Hypothalamus (tissue), 51 donors: ENCODE measurements around the gene GREM2.

Experiments
- DNase-seq, 51 donors: peaks; one replicate each; lab custom pipeline; 2025; lab: John Stamatoyannopoulos, UW

Gene GREM2

DNA sequence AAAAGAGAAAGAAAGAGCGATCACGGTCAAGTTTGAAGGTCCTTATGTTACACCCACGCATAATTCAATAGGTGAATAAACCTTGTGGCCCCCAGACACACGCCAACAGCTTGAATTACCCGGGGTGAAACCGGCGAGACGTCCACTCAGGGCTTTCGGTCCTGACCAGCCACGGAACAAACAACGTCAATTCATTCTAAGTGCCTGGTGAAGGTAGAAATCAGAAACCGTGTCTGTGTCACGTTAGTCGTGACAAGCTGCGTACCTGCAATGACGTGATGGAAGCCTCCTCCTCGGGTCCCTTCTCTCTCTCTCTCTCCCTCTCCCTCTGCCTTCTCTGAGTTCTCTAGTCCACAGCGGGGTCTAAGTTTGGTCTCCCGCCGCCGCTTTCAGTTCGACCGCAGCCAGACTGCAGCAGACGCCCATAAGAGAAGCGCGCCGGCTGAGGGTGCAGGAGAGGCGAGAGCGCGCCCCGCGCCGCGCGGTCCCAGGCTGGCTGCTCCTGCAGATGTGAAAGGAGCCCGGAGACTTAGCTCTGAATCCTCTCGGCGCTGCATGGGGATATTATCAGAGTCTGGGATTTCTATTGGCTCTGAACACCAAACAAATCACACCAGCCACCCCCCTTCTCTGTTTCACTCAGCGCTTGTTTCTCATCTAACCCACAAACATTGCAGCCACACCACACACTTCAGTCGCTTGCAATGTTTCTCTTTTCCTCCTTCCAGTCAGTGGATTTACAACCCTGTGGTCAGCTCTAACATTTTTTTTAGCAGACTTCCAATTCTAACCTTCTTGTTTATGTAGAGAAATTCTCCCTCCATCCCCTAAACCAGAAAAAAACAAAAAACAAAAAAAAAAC is at the start of gene GREM2:
TSS of gene GREM2 (minus strand) at position 537 of the 862 bp plus-strand sequence. CDS start 118,680 bp downstream, outside the sequence.
- peak in 36 of 51 donors; percentile 2 to 77 (median 24) for DNase-seq

DNA sequence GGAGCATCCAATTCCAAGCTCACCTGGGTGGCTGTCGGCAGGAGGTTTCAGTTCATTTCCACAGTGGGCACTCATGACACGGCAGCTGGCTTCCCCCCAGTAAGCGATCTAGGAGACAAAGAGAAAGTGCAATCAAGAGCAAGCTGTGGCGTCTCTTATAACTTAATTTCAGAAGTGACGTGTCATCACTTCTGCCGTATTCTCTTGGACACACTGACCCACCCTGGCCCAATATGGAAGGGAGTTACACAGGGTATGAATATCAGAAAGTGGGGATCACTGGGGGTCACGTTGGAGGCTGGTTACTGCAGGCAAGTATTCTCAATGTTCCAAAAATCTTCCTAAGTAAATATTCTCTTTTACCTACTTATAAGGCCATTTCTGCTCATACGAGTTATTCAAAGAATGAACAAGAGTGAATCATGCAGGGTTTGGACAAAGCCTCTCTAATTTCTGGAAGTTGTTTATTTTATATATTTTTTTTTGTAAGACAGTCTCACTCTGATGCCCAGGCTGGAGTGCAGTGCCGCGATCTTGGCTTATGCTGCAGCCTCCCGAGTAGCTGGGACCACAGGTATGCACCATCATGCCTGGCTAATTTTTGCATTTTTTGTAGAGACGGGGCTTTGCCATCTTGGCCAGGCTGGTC is 46.5 kb upstream of the GREM2 start:
- DNase-seq: no peak

GRCh38 chr1:240656531-240656930 is 44.6 kb upstream of the GREM2 start:
- DNase-seq: no peak

DNA sequence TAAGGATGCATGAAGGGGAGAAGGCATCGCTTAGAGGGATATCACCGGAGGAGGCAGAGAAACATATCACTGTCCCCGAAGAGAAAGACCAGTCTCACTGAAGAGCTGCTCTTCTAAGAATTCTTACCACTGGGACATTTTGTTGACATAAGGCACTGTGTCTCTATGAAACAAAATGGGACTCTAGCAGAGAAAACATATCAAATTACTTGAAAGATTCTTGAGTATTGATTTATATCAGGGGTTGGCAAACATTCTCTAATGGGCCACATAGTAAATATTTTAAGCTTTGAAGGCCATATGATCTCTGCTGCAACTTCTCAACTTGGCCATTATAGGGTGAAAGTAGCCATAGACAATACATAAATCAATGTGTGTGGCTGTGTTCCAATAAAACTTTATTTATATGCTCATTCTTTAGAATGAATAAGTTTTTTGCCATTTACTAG is 41.0 kb upstream of the GREM2 start:
- DNase-seq: no peak

DNA sequence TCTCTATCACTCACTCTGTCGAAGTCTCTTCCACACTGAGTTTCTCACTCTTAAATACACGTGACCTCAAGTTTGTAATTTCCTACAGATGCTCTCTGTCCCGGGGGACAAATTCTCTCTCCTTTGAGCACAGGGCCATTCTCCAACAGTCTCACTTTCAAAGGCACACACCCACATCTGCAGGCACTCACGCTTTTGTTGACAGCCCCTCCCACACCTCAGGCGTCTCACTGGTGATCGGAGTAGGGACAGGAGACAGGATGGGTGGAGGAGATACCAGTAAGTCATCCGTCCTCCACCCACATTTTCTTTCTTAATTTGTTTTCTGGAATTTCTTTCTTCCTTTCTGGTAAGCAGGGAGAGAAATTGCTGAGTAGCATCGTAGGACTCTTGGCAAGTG is 40.6 kb upstream of the GREM2 start:
- DNase-seq: peak in 1 of 51 donors; percentile 9

DNA sequence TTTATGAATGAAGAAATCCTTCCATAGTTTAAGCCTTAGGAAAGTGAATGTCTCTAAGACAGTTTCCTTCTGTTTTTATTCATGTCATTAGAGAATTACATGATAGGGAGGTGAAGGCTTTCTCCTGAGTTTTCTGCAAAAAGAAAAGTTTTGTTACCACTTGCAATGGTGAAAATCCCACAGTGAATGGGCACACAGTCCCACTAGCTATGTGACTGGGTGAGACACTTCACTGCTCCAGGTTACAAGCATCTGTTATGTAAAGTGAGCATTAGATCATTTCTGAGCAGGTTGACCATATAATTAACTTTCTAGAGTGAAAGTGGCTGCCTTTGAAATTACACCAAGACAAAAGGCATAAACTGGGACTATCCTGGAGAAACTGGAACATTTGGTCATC is 38.9 kb upstream of the GREM2 start:
- DNase-seq: no peak

DNA sequence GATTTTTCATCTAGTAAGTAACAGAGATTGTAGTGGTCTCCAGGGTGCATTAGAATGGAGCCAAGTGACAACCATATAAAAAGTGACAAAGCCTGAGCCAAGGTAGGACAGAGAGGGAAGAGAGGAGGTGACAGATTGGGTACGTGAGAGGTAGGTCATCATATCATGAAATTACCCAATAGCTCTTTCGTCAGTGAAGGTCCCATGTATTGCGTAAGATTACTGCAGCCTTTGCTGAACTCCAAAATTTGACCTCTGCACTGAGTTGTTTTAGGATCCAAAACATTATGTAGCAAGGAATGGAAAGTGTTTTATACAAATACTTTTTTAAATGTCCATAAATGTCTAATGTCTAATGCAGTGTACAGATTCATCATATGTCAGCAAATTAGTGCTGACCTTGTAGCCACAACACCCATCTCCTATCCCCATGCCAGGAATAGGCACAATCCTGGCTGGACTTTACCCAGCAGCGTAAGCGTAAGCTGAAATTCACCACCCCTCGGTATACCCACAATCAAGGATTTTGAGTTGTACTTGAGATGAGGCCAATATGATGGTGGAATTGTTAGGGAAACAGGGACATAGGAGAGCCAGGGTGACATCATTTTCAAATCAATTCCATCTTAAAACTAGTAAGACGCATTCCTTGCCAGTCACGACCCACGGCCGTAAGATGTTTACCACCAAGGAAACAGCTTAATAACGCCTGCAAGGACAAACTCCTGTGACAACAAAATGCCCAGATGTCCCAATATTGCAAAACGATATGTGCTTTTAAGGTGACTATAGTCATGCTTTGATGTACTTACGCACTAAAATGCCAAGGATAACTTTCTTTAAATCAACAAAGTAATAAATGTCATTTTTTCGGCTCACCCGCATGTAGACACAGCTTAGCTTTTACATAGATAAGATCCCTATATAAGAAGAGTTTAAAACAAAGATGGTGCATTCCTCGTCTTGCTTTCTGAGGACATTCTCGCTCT is 38.1 kb upstream of the GREM2 start:
- no peak for DNase-seq

DNA sequence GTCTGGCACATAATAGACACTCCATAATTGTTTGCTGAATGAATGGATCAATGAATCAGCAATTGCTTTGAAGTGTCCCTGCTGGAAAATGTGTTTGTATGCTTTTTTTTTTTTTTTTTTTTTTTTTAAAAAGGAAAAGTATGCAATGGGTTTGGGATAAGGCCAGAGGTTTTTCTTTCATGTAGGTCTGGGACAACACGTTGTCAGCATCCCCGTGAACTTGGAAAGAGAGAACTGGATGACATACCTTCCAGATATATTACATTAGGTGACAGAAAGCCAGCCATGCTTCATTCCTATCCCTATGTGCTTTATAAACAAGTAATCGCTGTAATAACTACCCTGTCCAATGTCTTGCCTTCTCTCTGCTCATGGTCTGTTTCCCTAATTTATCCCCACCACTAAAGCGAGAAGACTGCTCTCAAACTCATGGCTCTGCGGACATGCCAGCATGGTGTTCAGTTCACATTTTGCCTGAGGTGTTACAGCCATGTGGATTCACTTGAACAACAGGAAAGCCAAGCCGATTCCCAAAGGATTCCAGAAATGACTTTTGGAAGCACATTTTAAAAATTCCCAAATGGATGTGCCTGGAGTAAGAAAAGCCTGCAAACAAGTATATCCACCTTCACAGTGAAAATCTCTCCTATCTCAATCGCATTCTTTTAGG is 34.8 kb upstream of the GREM2 start:
- no peak for DNase-seq

- no peak for DNase-seq
These were observed 32.8 kb upstream of the GREM2 start for GRCh38 chr1:240644732-240645131.

DNA sequence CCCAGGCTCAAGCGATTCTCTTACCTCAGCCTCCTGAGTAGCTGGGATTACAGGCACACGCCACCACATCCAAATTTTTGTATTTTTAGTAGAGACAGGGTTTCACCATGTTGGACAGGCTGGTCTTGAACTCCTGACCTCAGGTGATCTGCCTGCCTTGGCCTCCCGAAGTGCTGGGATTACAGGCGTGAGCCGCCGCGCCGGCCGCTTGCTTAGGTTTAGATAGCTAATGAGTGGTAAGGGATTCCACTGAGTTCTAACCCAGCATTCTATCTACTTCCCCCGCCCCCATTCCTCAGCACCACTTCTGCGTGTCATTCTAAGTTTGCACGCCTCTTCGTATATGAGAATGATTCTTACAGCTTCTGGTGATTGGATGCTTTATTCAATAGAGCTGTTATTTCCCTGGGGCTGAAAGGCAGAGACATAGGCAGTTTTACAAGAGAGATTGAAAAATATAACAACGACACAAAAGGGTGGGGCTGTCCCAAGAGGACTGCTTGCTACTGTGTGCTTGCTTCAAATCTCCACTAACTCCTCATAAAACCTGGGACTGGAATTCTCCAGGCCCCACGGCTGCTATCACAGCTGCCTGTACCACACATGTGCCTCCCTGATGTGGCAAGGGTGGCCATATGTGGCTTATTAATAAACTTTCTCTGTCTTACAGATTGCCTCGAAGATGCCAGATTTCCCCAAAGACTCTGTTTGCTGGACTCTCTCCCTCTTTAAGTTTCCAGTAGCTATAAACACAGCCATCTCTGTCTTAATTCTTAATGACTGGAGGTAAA is 23.7 kb upstream of the GREM2 start:
- no peak for DNase-seq

DNA sequence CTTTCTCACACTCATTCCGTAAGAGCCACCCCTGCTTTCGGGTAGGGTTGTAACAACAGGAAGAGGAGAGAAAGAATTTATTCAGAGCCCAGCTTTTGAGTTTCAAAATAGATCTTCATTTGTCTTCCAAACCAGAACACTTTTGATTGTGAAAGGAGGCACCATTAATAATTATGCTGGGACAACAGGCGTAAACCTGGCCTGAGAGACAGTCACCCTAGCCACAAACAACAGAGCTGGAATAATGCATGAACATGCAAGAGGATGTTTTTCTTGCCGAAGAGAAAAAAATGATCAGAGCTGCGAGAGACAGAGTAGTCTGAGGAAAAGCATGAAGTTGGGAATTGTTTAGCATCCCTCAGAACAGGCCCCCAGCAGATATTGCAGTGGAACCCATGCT is 18.5 kb upstream of the GREM2 start:
- DNase-seq: no peak

GRCh38 chr1:240621249-240621648 is 9.3 kb upstream of the GREM2 start:
- DNase-seq: no peak

DNA sequence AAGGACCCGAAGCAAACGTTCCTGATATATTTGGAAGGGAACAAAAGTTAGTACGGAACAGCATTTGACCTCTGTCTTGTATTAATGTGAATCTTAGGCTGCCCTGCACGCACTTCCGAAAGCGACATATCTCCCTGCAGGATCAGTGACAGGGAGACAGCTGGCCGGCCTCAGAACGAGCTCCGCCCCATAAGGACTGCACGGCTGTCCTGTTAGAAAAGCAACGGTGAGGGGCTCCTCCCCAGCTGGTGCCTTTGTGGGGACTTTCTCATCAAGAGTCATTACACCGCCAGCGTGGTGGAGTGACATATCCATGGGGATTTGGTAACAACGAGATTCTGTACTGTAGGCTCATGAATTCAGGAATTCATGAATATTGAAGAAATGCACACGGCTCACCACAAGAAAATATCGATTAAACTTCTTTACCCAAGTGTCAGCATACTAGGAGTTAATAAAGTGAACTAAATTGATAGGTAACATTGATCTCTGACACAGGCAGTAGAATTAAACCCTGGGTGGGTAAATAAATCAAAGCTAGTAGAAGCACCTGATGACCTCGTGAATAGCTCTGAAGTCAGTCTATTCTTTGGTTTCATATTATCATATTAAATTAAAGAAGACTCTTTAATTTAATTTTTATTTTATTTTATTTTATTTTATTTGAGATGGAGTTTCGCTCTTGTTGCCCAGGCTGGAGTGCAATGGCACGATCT is 8.1 kb upstream of the GREM2 start:
- no peak for DNase-seq

GRCh38 chr1:240619357-240619756 is 7.4 kb upstream of the GREM2 start:
- DNase-seq: no peak

GRCh38 chr1:240618946-240619345 is 7.0 kb upstream of the GREM2 start:
- no peak for DNase-seq

DNA sequence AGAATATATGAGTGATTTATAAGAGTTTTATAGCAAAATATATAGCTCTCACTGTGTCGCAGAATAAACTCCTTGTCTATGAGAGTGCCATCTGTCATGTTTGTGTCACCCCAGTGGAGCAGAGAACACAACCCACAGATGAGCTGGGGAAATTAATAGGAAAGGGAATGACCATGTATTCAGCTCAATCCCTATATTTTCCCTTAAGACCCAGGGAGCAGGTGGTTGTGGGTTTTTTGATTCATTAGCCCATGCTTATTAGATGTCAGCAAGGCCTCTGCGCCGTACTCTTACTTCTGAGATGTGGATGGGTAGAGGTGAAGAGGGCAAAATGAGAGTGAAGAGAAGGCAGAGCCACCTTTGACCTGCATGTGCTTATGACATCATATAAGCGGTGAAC is 4.1 kb upstream of the GREM2 start:
- DNase-seq: no peak

GRCh38 chr1:240613356-240614142 is 1.6 kb upstream of the GREM2 start:
- no peak for DNase-seq

DNA sequence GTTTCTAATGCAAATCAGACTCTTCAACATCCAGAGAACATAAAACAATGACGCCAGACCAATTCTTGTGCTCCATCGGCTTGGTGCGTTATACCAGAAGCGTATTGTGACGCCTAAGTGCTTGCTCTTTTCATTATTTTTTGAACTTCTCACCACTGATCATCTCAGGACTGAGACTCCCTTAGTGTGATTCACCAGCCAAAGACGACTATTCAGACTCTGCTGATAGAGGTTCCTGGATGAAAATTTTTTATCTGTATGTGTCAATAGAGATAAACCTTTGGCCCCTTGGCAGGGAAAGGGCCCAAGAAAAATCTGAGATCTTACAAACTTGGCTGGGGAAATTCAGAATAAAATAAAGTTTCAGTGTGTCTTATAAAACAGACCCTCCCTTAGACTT is 856 bp upstream of the GREM2 start:
- DNase-seq: no peak
